Neuron (in vitro differentiated cells): Measurements from ENCODE around the gene CD180.
A peak's percentile ranks its signal among the peaks of the same experiment; 100 is the strongest.

Experiments used
- H2AFZ ChIP-seq: one replicate; pipeline ENCODE4 v1.6.1; 2013; ENCODE audit warnings: low read depth, mild to moderate bottlenecking, inconsistent platforms, low read length, moderate library complexity
- H3K27me3 ChIP-seq: one replicate; pipeline ENCODE4 v1.6.1; 2013; ENCODE audit warnings: low read length; ENCODE audit not compliant: insufficient read depth
- H3K36me3 ChIP-seq: one replicate; pipeline ENCODE4 v1.6.1; 2013; ENCODE audit warnings: low read length; ENCODE audit not compliant: insufficient read depth
- H3K4me1 ChIP-seq: one replicate; pipeline ENCODE4 v1.6.1; 2013; ENCODE audit warnings: low read length; ENCODE audit not compliant: insufficient read depth
- H3K4me3 ChIP-seq: 2 replicates; pipeline ENCODE4 v1.5.1; 2013; ENCODE audit warnings: mild to moderate bottlenecking, low read length, moderate library complexity
- H3K9me3 ChIP-seq: one replicate; pipeline ENCODE4 v1.6.1; 2013; ENCODE audit warnings: low read length

Gene CD180

DNA sequence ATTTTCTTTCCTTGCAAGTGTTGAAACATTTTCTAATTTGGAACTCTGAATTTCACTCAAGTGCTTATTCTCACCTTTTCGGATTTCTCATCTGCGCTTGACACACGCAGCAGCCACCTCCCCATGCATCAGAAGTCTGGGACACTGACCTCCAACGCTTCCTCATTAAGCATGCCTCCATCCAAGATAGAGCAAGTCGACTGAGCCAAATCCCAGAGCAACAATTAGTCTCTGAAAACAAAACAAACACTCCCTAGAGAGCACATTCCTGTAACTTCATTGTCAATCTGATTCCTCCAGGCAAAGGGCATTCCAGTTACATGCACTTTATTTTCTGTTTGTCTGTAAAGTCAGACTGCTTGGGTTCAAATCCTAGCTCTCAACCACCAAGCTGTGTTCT is 5.7 kb downstream of the CD180 start:
- no peaks in the 10 kb centered on the region for H3K9me3 ChIP-seq
- H3K36me3 ChIP-seq: no peaks in the 10 kb centered on the region
- H3K4me1 ChIP-seq: peaks cover 12% of the 10 kb centered on the region
- no peaks in the 10 kb centered on the region for H3K27me3 ChIP-seq
- no peak overlapping the region for H3K4me3 ChIP-seq
- no peak overlapping the region for H2AFZ ChIP-seq

DNA sequence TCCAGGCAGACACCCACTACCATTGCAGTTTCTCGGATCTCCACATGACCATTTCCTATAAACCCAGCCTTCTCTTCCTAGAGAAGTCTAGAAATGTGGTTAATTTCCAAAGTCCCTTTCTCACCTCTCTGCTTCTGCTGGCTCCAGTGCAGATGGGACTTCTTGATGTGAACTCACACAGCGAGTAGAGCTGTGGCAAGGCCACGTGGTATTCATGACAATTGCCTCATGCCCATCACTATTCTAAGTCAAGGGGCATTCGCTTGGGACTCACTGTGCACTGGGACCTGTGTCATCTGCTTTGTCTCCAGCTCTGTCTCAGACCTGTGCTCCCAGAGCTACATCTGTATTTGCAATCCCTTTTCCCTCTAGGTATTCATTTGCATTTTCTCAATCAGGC is 6.2 kb downstream of the CD180 start:
- Histone ChIP-seq H3K9me3 (no peaks in the 10 kb centered on the region), H3K27me3 (no peaks in the 10 kb centered on the region), H3K4me3 (no peak overlapping the region), H3K36me3 (no peaks in the 10 kb centered on the region), H2AFZ (no peak overlapping the region), H3K4me1 (peaks cover 12% of the 10 kb centered on the region)

DNA sequence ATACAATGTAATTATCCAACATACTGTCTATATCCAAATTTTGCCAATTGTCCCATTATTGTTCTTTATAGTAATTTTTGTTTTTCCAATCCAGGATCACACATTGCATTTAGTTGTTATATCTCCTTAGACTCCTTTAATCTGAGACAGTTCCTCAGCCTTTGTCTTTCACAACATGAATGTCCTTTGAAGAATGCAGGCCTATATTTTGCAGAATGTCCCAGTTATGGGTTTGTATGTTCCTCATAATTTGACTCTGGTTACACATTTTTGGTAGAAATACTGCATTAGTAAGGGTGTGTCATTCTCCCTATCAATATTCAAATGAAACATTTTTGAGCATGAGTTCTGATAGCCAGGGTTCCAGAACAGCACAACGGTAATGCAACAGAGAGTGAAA is 6.7 kb downstream of the CD180 start:
- H3K4me3 ChIP-seq: no peak overlapping the region
- no peaks in the 10 kb centered on the region for H3K36me3 ChIP-seq

DNA sequence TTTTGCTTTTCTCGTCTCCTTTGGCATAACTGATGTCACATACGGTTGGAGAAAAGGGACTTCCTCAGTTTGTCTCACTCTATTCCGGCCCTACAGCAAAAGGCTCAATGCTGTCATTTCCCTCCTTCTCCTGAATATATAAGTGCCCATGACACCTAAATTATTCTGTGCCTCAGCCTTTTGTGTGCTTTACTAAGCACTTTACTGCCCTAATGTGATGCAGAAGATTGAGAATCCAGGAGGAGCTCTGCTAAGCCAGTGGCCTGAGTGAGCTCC is 7.6 kb downstream of the CD180 start:
- H2AFZ ChIP-seq: no peak overlapping the region
- no peaks in the 10 kb centered on the region for H3K36me3 ChIP-seq
- peaks cover 12% of the 10 kb centered on the region for H3K4me1 ChIP-seq
- H3K27me3 ChIP-seq: no peaks in the 10 kb centered on the region
- no peak overlapping the region for H3K4me3 ChIP-seq
- H3K9me3 ChIP-seq: no peaks in the 10 kb centered on the region

More for the DNA sequence above, 6.7 kb downstream of the CD180 start:
- no peaks in the 10 kb centered on the region for H3K9me3 ChIP-seq
- H3K27me3 ChIP-seq: no peaks in the 10 kb centered on the region
- H2AFZ ChIP-seq: no peak overlapping the region
- peaks cover 12% of the 10 kb centered on the region for H3K4me1 ChIP-seq

DNA sequence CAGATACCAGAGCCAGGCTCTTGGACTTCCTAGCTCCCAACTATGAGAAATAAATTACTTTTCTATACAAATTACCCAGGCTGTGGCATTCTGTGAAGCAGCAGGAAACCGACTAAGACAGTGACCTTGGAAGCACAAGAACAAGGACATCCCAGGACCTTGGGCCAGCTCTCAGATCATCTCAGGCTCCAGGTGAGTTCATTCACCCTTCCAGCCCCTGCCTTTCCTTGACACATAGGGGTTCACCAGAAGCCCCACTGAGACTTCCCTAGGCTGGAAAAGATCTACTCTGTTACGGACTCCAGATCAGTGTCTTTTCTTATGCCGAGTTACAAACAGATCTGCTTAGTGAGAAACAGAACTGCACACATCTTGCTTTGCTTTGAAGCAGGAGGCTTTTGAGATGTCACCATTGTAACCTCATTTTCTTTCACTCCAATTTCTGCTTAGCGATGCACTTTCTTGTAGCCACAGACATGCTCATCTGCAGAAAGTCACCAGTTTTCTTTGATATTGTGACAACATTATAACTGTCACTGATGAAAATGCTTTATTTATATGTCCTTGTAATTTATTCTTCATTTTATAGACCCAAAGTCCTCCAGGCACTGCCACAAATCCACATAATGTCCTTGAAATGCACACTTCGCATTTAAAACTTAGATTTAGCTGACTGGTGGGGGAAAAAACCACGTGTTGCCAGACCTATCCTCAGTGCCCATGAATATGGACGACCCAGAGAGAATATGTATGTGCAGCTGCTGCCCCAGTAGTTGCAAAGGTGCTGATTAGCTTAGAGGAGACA is 8.1 kb downstream of the CD180 start:
- no peaks in the 10 kb centered on the region for H3K36me3 ChIP-seq
- H3K27me3 ChIP-seq: no peaks in the 10 kb centered on the region
- H3K4me1 ChIP-seq: peaks cover 8% of the 10 kb centered on the region
- H3K9me3 ChIP-seq: no peaks in the 10 kb centered on the region
- no peak overlapping the region for H2AFZ ChIP-seq
- no peak overlapping the region for H3K4me3 ChIP-seq

DNA sequence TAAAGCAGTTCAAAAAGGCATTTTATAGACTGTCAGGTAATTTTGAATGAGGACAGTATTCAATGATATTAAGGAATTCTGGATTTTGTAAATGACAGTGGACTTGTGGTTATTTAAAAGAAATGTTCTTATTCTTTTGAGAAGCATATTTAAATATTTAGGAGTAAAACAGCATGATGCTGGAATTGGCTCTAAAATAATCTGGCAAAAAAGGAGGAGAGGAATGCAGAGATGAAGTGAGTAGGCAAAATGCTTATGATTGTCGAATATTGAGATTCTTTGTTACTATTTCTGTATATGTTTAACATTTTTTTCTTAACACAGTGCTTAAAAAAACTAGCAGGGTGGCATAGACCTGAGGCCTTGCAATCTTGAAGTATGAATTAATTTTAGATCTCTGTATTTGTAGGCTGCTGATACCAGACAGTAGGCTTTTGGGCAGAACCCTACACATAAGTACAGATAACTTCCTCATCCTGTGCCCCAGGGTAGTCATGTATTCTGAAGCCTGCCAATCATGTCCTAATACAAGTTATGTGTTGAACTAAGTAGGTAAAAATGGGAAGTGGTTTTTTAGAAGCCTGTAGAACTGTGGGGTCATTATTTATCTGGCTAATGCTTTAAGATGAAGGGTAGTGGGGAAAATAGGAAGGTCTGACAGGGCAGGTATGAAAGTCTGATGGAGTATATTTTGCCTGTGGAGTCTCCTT is 9.4 kb downstream of the CD180 start:
- H3K4me3 ChIP-seq: no peak overlapping the region
- H3K36me3 ChIP-seq: no peaks in the 10 kb centered on the region
- peaks cover 11% of the 10 kb centered on the region for H3K4me1 ChIP-seq
- no peak overlapping the region for H2AFZ ChIP-seq
- H3K27me3 ChIP-seq: no peaks in the 10 kb centered on the region
- H3K9me3 ChIP-seq: no peaks in the 10 kb centered on the region

DNA sequence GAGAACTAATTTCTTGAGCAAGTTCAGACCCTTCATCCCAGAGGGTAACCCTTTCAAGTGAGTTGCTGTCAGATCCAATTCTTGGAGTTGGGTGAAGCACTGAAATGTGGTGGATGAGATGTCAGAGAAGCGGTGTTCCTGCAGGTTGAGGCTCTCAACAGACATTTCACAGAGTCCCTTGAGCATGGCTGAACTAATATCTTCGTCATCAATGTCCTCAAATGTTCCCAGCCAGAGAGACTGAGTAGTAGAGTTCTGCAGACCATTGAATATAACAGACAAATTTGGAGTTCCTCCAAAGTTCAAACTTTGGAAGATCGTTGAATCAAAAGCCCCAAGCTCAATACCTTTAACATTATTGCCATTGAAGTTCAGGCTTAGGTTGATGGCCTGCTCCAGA is 12.7 kb downstream of the CD180 start:
- Histone ChIP-seq H3K4me3 (no peak overlapping the region), H3K9me3 (no peaks in the 10 kb centered on the region), H3K36me3 (no peaks in the 10 kb centered on the region), H2AFZ (no peak overlapping the region), H3K27me3 (no peaks in the 10 kb centered on the region), H3K4me1 (peaks cover 18% of the 10 kb centered on the region)

DNA sequence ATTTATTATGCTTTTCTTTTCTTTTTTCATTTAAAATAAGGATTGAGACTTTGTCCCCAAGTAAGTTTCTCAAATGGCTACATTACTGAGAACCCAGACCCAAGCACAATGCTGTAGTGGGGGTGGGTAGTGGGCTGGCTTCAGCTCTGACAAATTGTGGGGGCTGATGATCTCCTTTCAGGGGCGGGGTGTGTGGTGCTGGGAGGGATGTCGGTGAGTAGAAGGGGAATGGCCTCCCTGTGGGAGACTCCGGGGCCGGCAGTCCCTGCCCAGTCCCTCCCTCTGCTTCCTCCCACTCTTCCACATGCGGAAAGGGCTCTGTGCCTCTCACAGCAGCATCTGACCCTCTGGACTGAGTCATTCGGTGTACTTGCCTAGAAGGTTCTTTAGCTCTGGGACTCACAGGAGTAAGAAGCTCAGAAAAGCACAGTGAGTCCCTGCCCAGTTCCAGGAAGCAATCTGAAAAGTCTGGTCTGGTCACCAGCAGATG is 14.3 kb downstream of the CD180 start:
- no peak overlapping the region for H3K4me3 ChIP-seq
- H2AFZ ChIP-seq: peak overlapping the region; percentile 71
- H3K27me3 ChIP-seq: no peaks in the 10 kb centered on the region
- no peaks in the 10 kb centered on the region for H3K9me3 ChIP-seq
- H3K36me3 ChIP-seq: no peaks in the 10 kb centered on the region
- H3K4me1 ChIP-seq: peaks cover 16% of the 10 kb centered on the region

DNA sequence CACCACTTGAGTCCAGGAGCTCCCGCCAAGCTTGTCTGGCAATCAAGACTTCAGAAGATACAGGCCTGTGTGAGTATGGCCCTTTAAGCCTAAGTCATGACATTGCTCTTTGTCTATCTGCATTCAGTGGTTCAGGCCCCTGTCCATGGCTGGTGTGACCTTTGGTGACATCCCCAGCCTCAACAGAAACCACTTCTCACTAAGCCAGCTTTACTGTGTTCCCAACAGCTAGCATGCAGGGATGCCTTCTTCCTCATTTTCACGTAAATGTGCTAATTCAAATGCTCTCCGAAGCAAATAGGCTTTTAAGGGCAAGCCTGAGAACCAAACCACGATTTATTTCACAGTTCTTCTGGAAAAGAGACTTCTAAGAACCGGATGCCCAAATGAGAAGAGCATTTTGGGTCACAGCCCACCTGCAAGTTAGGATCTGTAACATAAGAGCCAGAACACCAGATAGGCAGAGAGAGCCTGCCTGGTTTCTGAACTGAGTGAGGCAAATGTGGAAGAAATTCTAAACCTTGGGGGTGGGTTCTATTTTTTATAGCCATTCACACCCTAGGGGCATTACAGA is 14.9 kb downstream of the CD180 start:
- no peaks in the 10 kb centered on the region for H3K27me3 ChIP-seq
- H3K4me3 ChIP-seq: peak overlapping the region; percentile 12
- H3K4me1 ChIP-seq: peaks cover 16% of the 10 kb centered on the region
- peak overlapping the region; percentile 71 for H2AFZ ChIP-seq
- no peaks in the 10 kb centered on the region for H3K36me3 ChIP-seq
- no peaks in the 10 kb centered on the region for H3K9me3 ChIP-seq

DNA sequence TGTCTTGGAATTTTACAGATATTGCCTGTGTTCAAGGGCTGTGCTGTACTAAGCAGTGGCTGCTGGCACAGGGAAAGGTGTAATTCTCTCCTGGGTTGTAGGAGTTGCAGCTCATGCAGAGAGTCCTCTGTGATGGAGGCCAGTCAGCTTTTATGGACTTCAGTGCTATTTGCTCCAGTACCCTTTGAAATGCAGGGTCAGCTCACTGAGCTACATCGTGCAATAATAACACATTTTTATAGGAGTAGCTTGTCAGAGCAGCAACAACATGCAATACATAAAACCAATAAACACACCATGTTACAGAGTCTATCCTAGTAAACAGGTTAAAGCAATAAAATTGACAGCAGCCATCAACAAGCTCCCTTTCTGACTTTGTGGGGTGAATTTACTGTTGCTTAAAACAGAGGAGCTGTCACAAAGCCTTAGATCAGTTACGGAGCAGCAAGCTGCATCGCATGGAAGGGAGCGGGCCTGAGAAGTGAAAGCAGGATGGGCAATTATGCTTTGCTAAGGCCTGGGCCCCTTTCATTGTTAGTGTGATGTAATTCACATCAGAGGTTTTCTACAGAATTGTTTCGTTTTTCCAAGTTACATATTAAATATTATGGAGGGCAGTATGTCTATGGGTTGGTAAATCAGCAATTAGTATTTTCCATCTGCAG is 16.8 kb downstream of the CD180 start:
- Histone ChIP-seq H3K9me3 (no peaks in the 10 kb centered on the region), H3K36me3 (no peaks in the 10 kb centered on the region), H2AFZ (no peak overlapping the region), H3K4me1 (peaks cover 16% of the 10 kb centered on the region), H3K27me3 (no peaks in the 10 kb centered on the region), H3K4me3 (no peak overlapping the region)

DNA sequence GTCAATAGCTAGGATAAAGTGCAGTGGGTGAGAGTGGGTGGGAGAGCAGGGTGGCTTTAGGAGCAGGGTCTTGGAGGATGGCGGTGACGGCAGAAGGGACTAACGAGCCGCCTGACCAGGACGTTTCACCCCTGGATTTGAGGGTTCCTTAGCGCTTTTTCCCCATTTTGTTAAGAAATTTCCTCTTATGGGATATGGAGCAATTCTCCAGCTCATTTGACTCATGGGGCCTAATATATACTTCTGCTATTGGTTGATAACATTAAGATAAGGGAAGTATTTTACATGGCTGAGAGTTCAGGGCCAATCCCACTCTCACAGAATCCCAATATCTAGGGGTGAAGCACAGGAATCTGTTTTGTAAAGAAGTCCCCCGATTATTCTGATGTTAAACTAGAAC is 17.6 kb downstream of the CD180 start:
- no peaks in the 10 kb centered on the region for H3K36me3 ChIP-seq
- no peaks in the 10 kb centered on the region for H3K27me3 ChIP-seq
- no peak overlapping the region for H2AFZ ChIP-seq
- no peak overlapping the region for H3K4me3 ChIP-seq
- H3K4me1 ChIP-seq: peaks cover 16% of the 10 kb centered on the region
- no peaks in the 10 kb centered on the region for H3K9me3 ChIP-seq

DNA sequence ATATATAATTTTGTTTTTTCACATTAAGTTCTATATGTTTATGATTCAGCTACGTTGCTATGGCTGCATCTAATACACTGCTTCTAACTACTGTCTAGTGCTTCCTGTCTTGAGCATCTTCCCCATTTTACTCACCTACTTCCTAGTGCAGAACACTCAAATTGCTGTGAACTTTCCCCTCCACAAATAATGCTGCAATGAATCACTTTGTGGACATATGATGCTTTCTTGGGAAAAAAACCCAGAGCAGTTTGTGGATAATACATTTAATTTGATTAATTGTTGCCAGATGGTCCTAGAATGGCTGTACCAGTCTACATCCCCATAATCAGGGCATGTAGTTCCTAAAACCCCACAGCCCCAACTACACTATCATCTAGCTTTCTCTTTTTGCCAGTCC is 18.5 kb downstream of the CD180 start:
- Histone ChIP-seq H3K4me3 (no peak overlapping the region), H2AFZ (no peak overlapping the region), H3K27me3 (no peaks in the 10 kb centered on the region), H3K9me3 (no peaks in the 10 kb centered on the region), H3K36me3 (no peaks in the 10 kb centered on the region), H3K4me1 (peaks cover 16% of the 10 kb centered on the region)

DNA sequence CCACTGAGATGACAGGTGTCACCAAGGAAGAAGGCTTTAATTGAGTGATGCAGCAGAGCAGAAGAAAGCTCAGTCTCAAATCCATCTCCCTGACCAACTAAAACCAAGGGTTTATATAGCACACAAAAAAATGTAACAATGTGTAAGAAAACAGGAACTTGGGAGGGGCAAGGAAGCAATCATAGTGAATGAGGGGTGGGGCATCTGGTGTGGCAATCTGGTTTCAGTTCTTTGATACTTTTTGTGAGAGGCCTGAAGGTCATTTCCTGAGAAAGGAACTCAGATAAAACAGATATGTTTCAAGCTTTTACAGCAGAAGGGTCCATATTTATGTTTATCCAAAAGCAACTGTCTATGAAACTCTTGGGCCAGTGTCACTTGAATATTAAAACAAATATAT is 19.7 kb downstream of the CD180 start:
- Histone ChIP-seq H3K36me3 (no peaks in the 10 kb centered on the region), H3K4me1 (peaks cover 5% of the 10 kb centered on the region), H2AFZ (no peak overlapping the region), H3K4me3 (no peak overlapping the region), H3K27me3 (no peaks in the 10 kb centered on the region), H3K9me3 (no peaks in the 10 kb centered on the region)
